Measurements from ENCODE around the gene MXD4. TPM values are rescaled to one million over a fixed set of nuclear protein-coding genes. Genes with fewer than 3 reads are reported as not detected.
"Not testable (repeated sequence)": the region's sequence is repeated elsewhere in the genome, so short reads cannot be mapped to it uniquely, and the experiment has no call there.

The MXD4 gene
- total RNA-seq, 1 donor from 2014 or later, result 122 TPM

- DNase-seq (ENCODE audit: extremely low read depth, low read depth, low spot score), result no peak
These were observed 14.8 kb upstream of the MXD4 start for GRCh38 chr4:2276581-2277325.

GRCh38 chr4:2275546-2276251 is 13.8 kb upstream of the MXD4 start:
- DNase-seq (ENCODE audit: extremely low read depth, low read depth, low spot score), result no peak

- not testable (repeated sequence) for DNase-seq (ENCODE audit: extremely low read depth, low read depth, low spot score)
These were observed 13.1 kb upstream of the MXD4 start for GRCh38 chr4:2275044-2275397.

GRCh38 chr4:2274320-2275043 is 12.6 kb upstream of the MXD4 start:
- DNase-seq (ENCODE audit: extremely low read depth, low read depth, low spot score), result no peak

GRCh38 chr4:2273657-2274319 is 11.9 kb upstream of the MXD4 start:
- DNase-seq (ENCODE audit: extremely low read depth, low read depth, low spot score), result no peak

- no peak for DNase-seq (ENCODE audit: extremely low read depth, low read depth, low spot score)
These were observed 11.3 kb upstream of the MXD4 start for GRCh38 chr4:2273221-2273620.

- no peak for DNase-seq (ENCODE audit: extremely low read depth, low read depth, low spot score)
These were observed 10.9 kb upstream of the MXD4 start for GRCh38 chr4:2272828-2273120.

- DNase-seq (ENCODE audit: extremely low read depth, low read depth, low spot score), result no peak
These were observed 10.3 kb upstream of the MXD4 start for GRCh38 chr4:2272026-2272827.

- no peak for DNase-seq (ENCODE audit: extremely low read depth, low read depth, low spot score)
These were observed 9.5 kb upstream of the MXD4 start for GRCh38 chr4:2271279-2272025.

GRCh38 chr4:2270341-2271165 is 8.6 kb upstream of the MXD4 start:
- no peak for DNase-seq (ENCODE audit: extremely low read depth, low read depth, low spot score)

GRCh38 chr4:2269618-2270163 is 7.8 kb upstream of the MXD4 start:
- no peak for DNase-seq (ENCODE audit: extremely low read depth, low read depth, low spot score)

GRCh38 chr4:2269206-2269531 is 7.3 kb upstream of the MXD4 start:
- no peak for DNase-seq (ENCODE audit: extremely low read depth, low read depth, low spot score)

- DNase-seq (ENCODE audit: extremely low read depth, low read depth, low spot score), result no peak
These were observed 6.7 kb upstream of the MXD4 start for GRCh38 chr4:2268357-2269205.

- DNase-seq (ENCODE audit: extremely low read depth, low read depth, low spot score), result no peak
These were observed 5.9 kb upstream of the MXD4 start for GRCh38 chr4:2267841-2268240.

GRCh38 chr4:2267320-2267811 is 5.5 kb upstream of the MXD4 start:
- DNase-seq (ENCODE audit: extremely low read depth, low read depth, low spot score), result no peak

- DNase-seq (ENCODE audit: extremely low read depth, low read depth, low spot score), result no peak
These were observed 4.9 kb upstream of the MXD4 start for GRCh38 chr4:2266821-2267220.

- no peak for DNase-seq (ENCODE audit: extremely low read depth, low read depth, low spot score)
These were observed 4.3 kb upstream of the MXD4 start for GRCh38 chr4:2266181-2266580.
